CD4-positive, alpha-beta memory T cell (primary cell): ENCODE data around the gene D2HGDH. TPM values are rescaled to one million over a fixed set of nuclear protein-coding genes. Genes with fewer than 3 reads are reported as not detected.
"Not testable (repeated sequence)": the region's sequence is repeated elsewhere in the genome, so short reads cannot be mapped to it uniquely, and the experiment has no call there.

ENCODE experiments used
- CTCF ChIA-PET: fragments of 350-600 bp; sonication (Branson Sonifier 250); formaldehyde crosslinking; loops from one replicate; lab custom pipeline; 2021; ENCODE audit warnings: inconsistent platforms; ENCODE audit not compliant: partially characterized antibody; lab: Charles Lee
- POLR2A ChIA-PET: fragments of 350-600 bp; sonication (Branson Sonifier 250); formaldehyde crosslinking; loops from one replicate; lab custom pipeline; 2021; ENCODE audit not compliant: partially characterized antibody; lab: Charles Lee
- DNase-seq, 5 donors: peaks; one replicate each; pipeline versions ENCODE4 v3.0.0 to v3.0.0-alpha.2; 2020 to 2022; ENCODE audit warnings: mixed read lengths in 1 of 5
- H3K27ac ChIP-seq: one replicate; pipeline ENCODE4 v1.7.0; 2013; ENCODE audit warnings: low read depth, low read length
- H3K27me3 ChIP-seq: 2 replicates; pipeline ENCODE4 v1.7.0; 2013; ENCODE audit warnings: mild to moderate bottlenecking, low read length, moderate library complexity; ENCODE audit not compliant: insufficient read depth
- H3K36me3 ChIP-seq: 2 replicates; pipeline ENCODE4 v1.7.0; 2013; ENCODE audit warnings: mild to moderate bottlenecking, low read length, moderate library complexity; ENCODE audit not compliant: insufficient read depth
- H3K4me1 ChIP-seq: 2 replicates; pipeline ENCODE4 v1.7.0; 2013; ENCODE audit warnings: mild to moderate bottlenecking, low read length, moderate library complexity; ENCODE audit not compliant: insufficient read depth
- H3K4me3 ChIP-seq, 2 donors: one replicate each; pipeline ENCODE4 v1.7.0; 2013; ENCODE audit warnings: low read length in 2 of 2, mild to moderate bottlenecking in 1 of 2
- H3K9me3 ChIP-seq, 2 donors: one replicate each; pipeline ENCODE4 v1.7.0; 2013; ENCODE audit warnings: low read length in 2 of 2, control low read depth in 1 of 2; ENCODE audit not compliant: control insufficient read depth in 1 of 2
- H3K27ac Mint-ChIP-seq, 7 donors: one replicate each; pipeline ENCODE4 v1.8.0; 2020 to 2021; ENCODE audit warnings: mixed read lengths in 7 of 7, mild to moderate bottlenecking in 6 of 7, inconsistent platforms in 3 of 7, moderate library complexity in 3 of 7
- H3K27me3 Mint-ChIP-seq, 2 donors: one replicate each; pipeline ENCODE4 v1.8.0; 2020 to 2021; ENCODE audit warnings: mixed read lengths in 2 of 2
- H3K36me3 Mint-ChIP-seq, 2 donors: one replicate each; pipeline ENCODE4 v1.8.0; 2020 to 2021; ENCODE audit warnings: mixed read lengths in 2 of 2, inconsistent platforms in 1 of 2, mild to moderate bottlenecking in 1 of 2
- H3K4me1 Mint-ChIP-seq, 4 donors: one replicate each; pipeline ENCODE4 v1.8.0; 2020 to 2021; ENCODE audit warnings: mixed read lengths in 4 of 4, mild to moderate bottlenecking in 1 of 4
- H3K4me3 Mint-ChIP-seq, 8 donors: one replicate each; pipeline ENCODE4 v1.8.0; 2020 to 2021; ENCODE audit warnings: mixed read lengths in 8 of 8, mild to moderate bottlenecking in 7 of 8, moderate library complexity in 6 of 8, inconsistent platforms in 3 of 8
- H3K9me3 Mint-ChIP-seq, 8 donors: one replicate each; pipeline ENCODE4 v1.8.0; 2020 to 2021; ENCODE audit warnings: mixed read lengths in 8 of 8, mild to moderate bottlenecking in 5 of 8, inconsistent platforms in 3 of 8, moderate library complexity in 1 of 8
- intact Hi-C: fragments of 100-400 bp; cut with micrococcal nuclease; formaldehyde crosslinking; loops from one replicate; pipeline ENCODE4 v1.15.1; 2023
- polyA plus RNA-seq, 2 donors: library from polyadenylated mRNA; unstranded; fragments of 300-500 nt; fragmentation: Illumina TruSeq; gene quantifications; one replicate each; pipeline ENCODE4 v1.2.3, GENCODE V29; 2021
- total RNA-seq, 2 experiments: library from RNA; stranded (reverse); gene quantifications; one replicate each; pipeline ENCODE4 v1.2.3, GENCODE V29; 2021

Gene D2HGDH
- total and polyA plus RNA-seq, 4 experiments from 2014 or later = 0.93 to 53.9 (median 27.3) TPM

- Mint-ChIP-seq H3K27me3 (no peaks in the 10 kb centered on the region), H3K27ac (peak overlapping the region in 6 of 7 donors; percentile 7 to 75 (median 50)), H3K9me3 (peaks cover 0 to 2% (median 0%) of the 10 kb centered on the region in 8 donors), H3K36me3 (no peaks in the 10 kb centered on the region), H3K4me1 (peaks cover 4 to 16% (median 11%) of the 10 kb centered on the region in 4 donors), H3K4me3 (peak overlapping the region in 5 of 8 donors; percentile 26 to 78 (median 46))
- Histone ChIP-seq H3K36me3 (no peaks in the 10 kb centered on the region), H3K4me1 (peaks cover 15% of the 10 kb centered on the region), H3K9me3 (no peaks in the 10 kb centered on the region), H3K27ac (no peak overlapping the region), H3K27me3 (no peaks in the 10 kb centered on the region), H3K4me3 (no peak overlapping the region)
- CTCF ChIA-PET = no interaction called here
- intact Hi-C loops = no loop called here
- DNase-seq = no peak
- POLR2A ChIA-PET = no interaction called here
Observed at GRCh38 chr2:241817126-241817820, 82.8 kb downstream of the D2HGDH start.

GRCh38 chr2:241817821-241818215, 83.4 kb downstream of the D2HGDH start:
- Mint-ChIP-seq H3K27ac (peak overlapping the region in 4 of 7 donors; percentile 10 to 75 (median 55)), H3K4me3 (peak overlapping the region in 4 of 8 donors; percentile 26 to 78 (median 38)), H3K4me1 (peaks cover 7 to 21% (median 15%) of the 10 kb centered on the region in 4 donors)
- H3K4me3 ChIP-seq, H3K36me3 ChIP-seq, intact Hi-C loops, POLR2A ChIA-PET, H3K9me3 ChIP-seq, H3K27me3 ChIP-seq, H3K27ac ChIP-seq, CTCF ChIA-PET, H3K9me3 Mint-ChIP-seq, DNase-seq, H3K36me3 Mint-ChIP-seq, H3K27me3 Mint-ChIP-seq: not testable (repeated sequence)
- H3K4me1 ChIP-seq = peaks cover 15% of the 10 kb centered on the region

Other genes with a start within 250 kb of the D2HGDH start
- 100 to 1,000 TPM; 178 to 182 TPM for gene STK25, start 226.0 kb upstream of the D2HGDH start, total RNA-seq
- gene STK25, start 226.0 kb upstream of the D2HGDH start, polyA plus RNA-seq = 10 to 100 TPM; 88.6 to 88.7 TPM
- not detected for gene BOK, start 175.9 kb upstream of the D2HGDH start, total RNA-seq
- gene BOK, start 175.9 kb upstream of the D2HGDH start, polyA plus RNA-seq = not detected
- 10 to 100 TPM; 27.8 to 28.2 TPM for gene THAP4, start 97.5 kb upstream of the D2HGDH start, total RNA-seq
- 10 to 100 TPM; 31.7 to 42.9 TPM for gene THAP4, start 97.5 kb upstream of the D2HGDH start, polyA plus RNA-seq
- 10 to 100 TPM; 87.7 to 96.9 TPM for gene ATG4B, start 96.9 kb upstream of the D2HGDH start, total RNA-seq
- gene ATG4B, start 96.9 kb upstream of the D2HGDH start, polyA plus RNA-seq = 10 to 100 TPM; 49.2 to 58.4 TPM
- gene DTYMK, start 47.8 kb upstream of the D2HGDH start, total RNA-seq = 10 to 100 TPM; 18.8 TPM
- 10 to 100 TPM; 29.4 to 50.3 TPM for gene DTYMK, start 47.8 kb upstream of the D2HGDH start, polyA plus RNA-seq
- 10 to 100 TPM; 98.9 to 99.5 TPM for gene ING5, start 32.6 kb upstream of the D2HGDH start, total RNA-seq
- gene ING5, start 32.6 kb upstream of the D2HGDH start, polyA plus RNA-seq = 10 to 100 TPM; 19.3 to 31.7 TPM
- under 1 TPM in 1 of 2 experiments, not detected in 1; 0.39 TPM for gene GAL3ST2, start 42.2 kb downstream of the D2HGDH start, total RNA-seq
- under 1 TPM in 1 of 2 donors, not detected in 1; 0.14 TPM for gene GAL3ST2, start 42.2 kb downstream of the D2HGDH start, polyA plus RNA-seq
- gene NEU4, start 74.6 kb downstream of the D2HGDH start, total RNA-seq = under 1 TPM in 1 of 2 experiments, not detected in 1; 0.14 TPM
- gene NEU4, start 74.6 kb downstream of the D2HGDH start, polyA plus RNA-seq = 1 to 10 TPM in 1 of 2 donors, not detected in 1; 1.3 TPM
- gene PDCD1, start 124.3 kb downstream of the D2HGDH start, total RNA-seq = 1 to 10 TPM; 5.9 to 6.2 TPM
- gene PDCD1, start 124.3 kb downstream of the D2HGDH start, polyA plus RNA-seq = 10 to 100 TPM in 1 of 2 donors, 1 to 10 TPM in 1; 5.2 to 12.4 TPM
- under 1 TPM in 1 of 2 experiments, not detected in 1; 0.28 TPM for gene RTP5, start 135.1 kb downstream of the D2HGDH start, total RNA-seq
- gene RTP5, start 135.1 kb downstream of the D2HGDH start, polyA plus RNA-seq = not detected